ENCODE measurements around the gene SNX8.
A peak's percentile ranks its signal among the peaks of the same experiment; 100 is the strongest.

Gene SNX8

GRCh38 chr7:2314209-2314955 lies at the start of gene SNX8:
SNX8 (minus strand) TSS chr7:2314441; CDS start chr7:2314421, 20 bp downstream.
- H3K4me2 ChIP-seq (ENCODE audit: low read length) = peak within 1 kb of the TSS; percentile 83
- no peaks in the 10 kb centered on the region for H4K20me1 ChIP-seq (ENCODE audit: control insufficient read depth, insufficient read depth, low read depth, low read length)
- peaks cover 7% of the 10 kb centered on the region; the same call in 1 of the 2 replicates for H3K9me3 ChIP-seq (ENCODE audit: control insufficient read depth, insufficient read depth, low read length)
- peaks cover 8% of the 10 kb centered on the region for H3K36me3 ChIP-seq (ENCODE audit: control insufficient read depth, low read length)
- no peaks in the 10 kb centered on the region for H3K9me2 ChIP-seq (replicated peaks; ENCODE audit: control insufficient read depth, low read length)
- H3K79me2 ChIP-seq (ENCODE audit: control insufficient read depth, low read length) = peaks cover 46% of the 10 kb centered on the region
- H3F3A ChIP-seq (ENCODE audit: control insufficient read depth, insufficient read depth) = peaks cover 34% of the 10 kb centered on the region
- peaks cover 68% of the 10 kb centered on the region for H3K4me1 ChIP-seq (ENCODE audit: control insufficient read depth, low read length)
- H3K27ac ChIP-seq (ENCODE audit: low read depth, low read length) = peak within 1 kb of the TSS; percentile 51
- TF ChIP-seq EZH2phosphoT487 (IDR thresholded peaks at IDR 0.05; ENCODE audit: borderline replicate concordance, low read length) (no peak), CTCF (IDR thresholded peaks at IDR 0.05; ENCODE audit: low read depth, low read length, poor library complexity, severe bottlenecking) (no peak)
- peak within 1 kb of the TSS; percentile 82 for H3K4me3 ChIP-seq (ENCODE audit: low read length)
- H3K27me3 ChIP-seq (ENCODE audit: control insufficient read depth, low read length) = no peaks in the 10 kb centered on the region

- TF ChIP-seq EZH2phosphoT487 (IDR thresholded peaks at IDR 0.05; ENCODE audit: borderline replicate concordance, low read length) = no peak
- no peak for TF ChIP-seq CTCF (IDR thresholded peaks at IDR 0.05; ENCODE audit: low read depth, low read length, poor library complexity, severe bottlenecking)
- no peak overlapping the region for H3K4me2 ChIP-seq (ENCODE audit: low read length)
- H3K36me3 ChIP-seq (ENCODE audit: control insufficient read depth, low read length) = peaks cover 95% of the 10 kb centered on the region
- no peaks in the 10 kb centered on the region for H3K9me3 ChIP-seq (ENCODE audit: control insufficient read depth, insufficient read depth, low read length)
- H3K79me2 ChIP-seq (ENCODE audit: control insufficient read depth, low read length) = peaks cover 93% of the 10 kb centered on the region
- H4K20me1 ChIP-seq (ENCODE audit: control insufficient read depth, insufficient read depth, low read depth, low read length) = peaks cover 41% of the 10 kb centered on the region
- H3K4me1 ChIP-seq (ENCODE audit: control insufficient read depth, low read length) = peaks cover 4% of the 10 kb centered on the region
- peaks cover 15% of the 10 kb centered on the region for H3F3A ChIP-seq (ENCODE audit: control insufficient read depth, insufficient read depth)
- H3K27me3 ChIP-seq (ENCODE audit: control insufficient read depth, low read length) = no peaks in the 10 kb centered on the region
- no peak overlapping the region for H3K4me3 ChIP-seq (ENCODE audit: low read length)
- no peak overlapping the region for H3K27ac ChIP-seq (ENCODE audit: low read depth, low read length)
- no peaks in the 10 kb centered on the region for H3K9me2 ChIP-seq (replicated peaks; ENCODE audit: control insufficient read depth, low read length)
Observed at GRCh38 chr7:2362385-2363088, 48.3 kb upstream of the SNX8 start.

- H3K27me3 ChIP-seq (ENCODE audit: control insufficient read depth, low read length) = no peaks in the 10 kb centered on the region
- H3F3A ChIP-seq (ENCODE audit: control insufficient read depth, insufficient read depth) = peaks cover 15% of the 10 kb centered on the region
- no peak overlapping the region for H3K4me3 ChIP-seq (ENCODE audit: low read length)
- H3K4me1 ChIP-seq (ENCODE audit: control insufficient read depth, low read length) = peaks cover 21% of the 10 kb centered on the region
- H3K9me2 ChIP-seq (replicated peaks; ENCODE audit: control insufficient read depth, low read length) = no peaks in the 10 kb centered on the region
- H3K27ac ChIP-seq (ENCODE audit: low read depth, low read length) = no peak overlapping the region
- H3K9me3 ChIP-seq (ENCODE audit: control insufficient read depth, insufficient read depth, low read length) = no peaks in the 10 kb centered on the region
- peaks cover 94% of the 10 kb centered on the region for H3K36me3 ChIP-seq (ENCODE audit: control insufficient read depth, low read length)
- no peak overlapping the region for H3K4me2 ChIP-seq (ENCODE audit: low read length)
- TF ChIP-seq EZH2phosphoT487 (IDR thresholded peaks at IDR 0.05; ENCODE audit: borderline replicate concordance, low read length) (no peak), CTCF (IDR thresholded peaks at IDR 0.05; ENCODE audit: low read depth, low read length, poor library complexity, severe bottlenecking) (no peak)
- H3K79me2 ChIP-seq (ENCODE audit: control insufficient read depth, low read length) = peaks cover 93% of the 10 kb centered on the region
- H4K20me1 ChIP-seq (ENCODE audit: control insufficient read depth, insufficient read depth, low read depth, low read length) = peaks cover 52% of the 10 kb centered on the region
Observed at GRCh38 chr7:2360796-2361195, 46.6 kb upstream of the SNX8 start.
